ENCODE measurements around the gene ZNF555. TPM values are rescaled to one million over a fixed set of nuclear protein-coding genes. Genes with fewer than 3 reads are reported as not detected.

The ZNF555 gene
- total and polyA plus RNA-seq, 9 donors: 4.5 to 18.0 (median 13.5) TPM

DNA sequence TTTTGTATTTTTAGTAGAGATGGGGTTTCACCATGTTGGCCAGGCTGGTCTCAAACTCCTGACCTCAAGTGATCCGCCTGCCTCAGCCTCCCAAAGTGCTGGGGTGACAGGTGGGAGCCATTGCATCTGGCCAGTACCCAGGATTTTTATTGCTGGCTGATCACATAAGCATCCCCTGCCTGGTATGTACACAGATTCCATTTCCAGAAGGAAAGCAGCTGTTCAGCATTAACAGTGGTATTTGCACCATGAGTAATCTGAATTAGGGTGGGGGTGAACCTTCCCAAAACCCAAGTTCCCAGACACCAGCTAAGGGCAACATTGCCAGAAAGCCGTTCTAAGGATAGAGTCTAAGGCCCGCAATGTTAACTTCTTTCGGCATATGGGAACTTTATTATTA lies 7.3 kb downstream of the ZNF555 start:
- peaks cover 4% of the 10 kb centered on the region for H3K36me3 ChIP-seq
- intact Hi-C loops (cut with DNase I): no loop called here
- H3K9me3 ChIP-seq: peaks cover 0 to 57% of the 10 kb centered on the region in 2 donors
- H3K4me3 ChIP-seq: no peak overlapping the region
- H3K4me1 ChIP-seq (ENCODE audit: insufficient read depth): no peaks in the 10 kb centered on the region
- H3K27ac ChIP-seq: no peak overlapping the region
- no peak for DNase-seq
- TF ChIP-seq CTCF (IDR thresholded peaks at IDR 0.05): no peak
- no peak for TF ChIP-seq EP300 (IDR thresholded peaks at IDR 0.05)
- no peak for TF ChIP-seq POLR2A (IDR thresholded peaks at IDR 0.05)
- H3K27me3 ChIP-seq: no peaks in the 10 kb centered on the region
- 71 to 84% (median 79%) methylated on average over 4 of the region's 4 CpGs for WGBS, 3 donors

- DNase-seq: no peak
- intact Hi-C loops (cut with DNase I): no loop called here
- Histone ChIP-seq H3K4me1 (ENCODE audit: insufficient read depth) (no peaks in the 10 kb centered on the region), H3K27ac (no peak overlapping the region), H3K27me3 (no peaks in the 10 kb centered on the region), H3K4me3 (no peak overlapping the region), H3K36me3 (peaks cover 4% of the 10 kb centered on the region), H3K9me3 (peaks cover 0 to 61% of the 10 kb centered on the region in 2 donors)
- no peak for TF ChIP-seq POLR2A (IDR thresholded peaks at IDR 0.05)
- no peak for TF ChIP-seq EP300 (IDR thresholded peaks at IDR 0.05)
- TF ChIP-seq CTCF (IDR thresholded peaks at IDR 0.05): no peak
- WGBS, 3 donors: 90 to 94% (median 94%) methylated on average over 3 of the region's 3 CpGs
These were observed 9.1 kb downstream of the ZNF555 start for GRCh38 chr19:2850256-2850925.

DNA sequence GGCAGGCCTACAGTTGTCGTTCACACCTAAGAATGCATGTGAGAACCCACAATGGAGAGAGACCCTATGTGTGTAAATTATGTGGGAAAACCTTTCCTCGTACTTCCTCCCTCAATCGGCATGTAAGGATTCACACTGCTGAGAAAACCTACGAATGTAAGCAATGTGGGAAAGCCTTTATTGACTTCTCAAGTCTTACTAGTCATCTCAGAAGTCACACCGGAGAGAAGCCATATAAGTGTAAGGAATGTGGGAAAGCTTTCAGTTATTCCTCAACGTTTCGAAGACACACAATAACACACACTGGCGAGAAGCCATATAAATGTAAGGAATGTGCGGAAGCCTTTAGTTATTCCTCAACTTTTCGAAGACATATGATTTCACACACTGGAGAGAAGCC lies 11.3 kb downstream of the ZNF555 start:
- no peak for TF ChIP-seq POLR2A (IDR thresholded peaks at IDR 0.05)
- no peak for TF ChIP-seq EP300 (IDR thresholded peaks at IDR 0.05)
- TF ChIP-seq CTCF (IDR thresholded peaks at IDR 0.05): no peak
- no peak for DNase-seq
- Histone ChIP-seq H3K4me1 (ENCODE audit: insufficient read depth) (no peaks in the 10 kb centered on the region), H3K4me3 (no peak overlapping the region), H3K9me3 (peaks cover 0 to 50% of the 10 kb centered on the region in 2 donors), H3K27ac (no peak overlapping the region), H3K36me3 (peaks cover 4% of the 10 kb centered on the region), H3K27me3 (no peaks in the 10 kb centered on the region)
- WGBS, 3 donors: 98 to 99% (median 98%) methylated on average over 10 of the region's 10 CpGs
- intact Hi-C loops (cut with DNase I): no loop called here

GRCh38 chr19:2853015-2853606 lies 11.8 kb downstream of the ZNF555 start:
- no peak for TF ChIP-seq CTCF (IDR thresholded peaks at IDR 0.05)
- no peak for TF ChIP-seq POLR2A (IDR thresholded peaks at IDR 0.05)
- TF ChIP-seq EP300 (IDR thresholded peaks at IDR 0.05): no peak
- peaks cover 0 to 50% of the 10 kb centered on the region in 2 donors for H3K9me3 ChIP-seq
- DNase-seq: no peak
- H3K27me3 ChIP-seq: no peaks in the 10 kb centered on the region
- WGBS, 3 donors: 97 to 98% (median 98%) methylated on average over 11 of the region's 11 CpGs
- no peak overlapping the region for H3K27ac ChIP-seq
- no peaks in the 10 kb centered on the region for H3K4me1 ChIP-seq (ENCODE audit: insufficient read depth)
- H3K36me3 ChIP-seq: peaks cover 4% of the 10 kb centered on the region
- H3K4me3 ChIP-seq: no peak overlapping the region
- intact Hi-C loops (cut with DNase I): no loop called here

Data from ovary (tissue), 9 donors.